HEK293 (cell line): ENCODE measurements around the gene SMAD7.

ENCODE experiments used
- KLF1 ChIP-seq: fragments of 450-650 bp; formaldehyde crosslinking; IDR thresholded peaks from 2 replicates; pipeline ENCODE4 v1.5.1; 2016; ENCODE audit warnings: missing biosample characterization, missing genetic modification characterization
- KLF7 ChIP-seq: fragments of 450-650 bp; formaldehyde crosslinking; IDR thresholded peaks from 2 replicates; pipeline ENCODE4 v1.5.1; 2016; ENCODE audit warnings: missing biosample characterization, missing genetic modification characterization, borderline replicate concordance
- KLF8 ChIP-seq: fragments of 450-650 bp; formaldehyde crosslinking; IDR thresholded peaks from 2 replicates; pipeline ENCODE4 v1.5.1; 2016; ENCODE audit warnings: missing biosample characterization, missing genetic modification characterization
- SP3 ChIP-seq: fragments of 450-650 bp; formaldehyde crosslinking; IDR thresholded peaks from 2 replicates; pipeline ENCODE4 v1.5.1; 2016; ENCODE audit warnings: missing biosample characterization, missing genetic modification characterization
- SP7 ChIP-seq: fragments of 450-650 bp; formaldehyde crosslinking; IDR thresholded peaks from 2 replicates; pipeline ENCODE4 v1.5.1; 2016; ENCODE audit warnings: missing biosample characterization, missing genetic modification characterization
- TRIM28 ChIP-seq: IDR thresholded peaks from 2 replicates; pipeline ENCODE4 v1.6.1; 2011; ENCODE audit warnings: low read length, control low read depth, borderline replicate concordance
- YY1 ChIP-seq: fragments of 450-650 bp; formaldehyde crosslinking; IDR thresholded peaks from 2 replicates; pipeline ENCODE4 v1.5.1; 2018; ENCODE audit warnings: missing biosample characterization, missing genetic modification characterization
- YY2 ChIP-seq: fragments of 450-650 bp; formaldehyde crosslinking; IDR thresholded peaks from 2 replicates; pipeline ENCODE4 v1.5.1; 2016; ENCODE audit warnings: missing biosample characterization, missing genetic modification characterization
- ZBTB21 ChIP-seq: fragments of 450-650 bp; formaldehyde crosslinking; IDR thresholded peaks from 2 replicates; pipeline ENCODE4 v1.5.1; 2017; ENCODE audit warnings: missing biosample characterization, missing genetic modification characterization
- ZEB2 ChIP-seq: fragments of 450-650 bp; formaldehyde crosslinking; IDR thresholded peaks from 2 replicates; pipeline ENCODE4 v1.5.1; 2016; ENCODE audit warnings: missing biosample characterization, missing genetic modification characterization
- ZNF121 ChIP-seq: fragments of 450-650 bp; formaldehyde crosslinking; IDR thresholded peaks from 2 replicates; pipeline ENCODE4 v1.5.1; 2016; ENCODE audit warnings: missing biosample characterization, missing genetic modification characterization
- ZNF335 ChIP-seq: fragments of 450-650 bp; formaldehyde crosslinking; conservative IDR thresholded peaks from 2 replicates; pipeline ENCODE4 v1.5.1; 2016; ENCODE audit warnings: missing biosample characterization, missing genetic modification characterization
- ZNF530 ChIP-seq: fragments of 450-650 bp; formaldehyde crosslinking; IDR thresholded peaks from 2 replicates; pipeline ENCODE4 v1.5.1; 2016; ENCODE audit warnings: low read depth, missing biosample characterization, missing genetic modification characterization
- ZNF670 ChIP-seq: fragments of 450-650 bp; formaldehyde crosslinking; IDR thresholded peaks from 2 replicates; pipeline ENCODE4 v1.5.1; 2016; ENCODE audit warnings: missing biosample characterization, missing genetic modification characterization, low read depth
- ZXDB ChIP-seq: fragments of 450-650 bp; formaldehyde crosslinking; IDR thresholded peaks from 2 replicates; pipeline ENCODE4 v1.5.1; 2016; ENCODE audit warnings: missing biosample characterization, missing genetic modification characterization
- TF ChIP-seq, protein P1 (sequence below): fragments of 450-650 bp; formaldehyde crosslinking; IDR thresholded peaks from 2 replicates; pipeline ENCODE4 v1.5.1; 2016; ENCODE audit warnings: missing biosample characterization, missing genetic modification characterization
- TF ChIP-seq, protein P2 (sequence below): fragments of 450-650 bp; formaldehyde crosslinking; optimal IDR thresholded peaks from 2 replicates; pipeline ENCODE3; 2016; ENCODE audit warnings: missing biosample characterization, mild to moderate bottlenecking, missing genetic modification characterization
- TF ChIP-seq, protein P3 (sequence below): fragments of 450-650 bp; formaldehyde crosslinking; conservative IDR thresholded peaks from 2 replicates; pipeline ENCODE4 v1.5.1; 2016; ENCODE audit warnings: low read depth, missing biosample characterization, missing genetic modification characterization
- TF ChIP-seq, protein P4 (sequence below): fragments of 450-650 bp; formaldehyde crosslinking; IDR thresholded peaks from 2 replicates; pipeline ENCODE4 v1.5.1; 2016; ENCODE audit warnings: missing biosample characterization, missing genetic modification characterization, borderline replicate concordance
- TF ChIP-seq, protein P5 (sequence below): fragments of 450-650 bp; formaldehyde crosslinking; conservative IDR thresholded peaks from 2 replicates; pipeline ENCODE4 v1.5.1; 2016; ENCODE audit warnings: low read depth, missing biosample characterization, missing genetic modification characterization
- TF ChIP-seq, protein P6 (sequence below): fragments of 450-650 bp; formaldehyde crosslinking; IDR thresholded peaks from 2 replicates; pipeline ENCODE4 v1.5.1; 2017; ENCODE audit warnings: missing biosample characterization, mild to moderate bottlenecking, missing genetic modification characterization, moderate library complexity
- TF ChIP-seq, protein P7 (sequence below): fragments of 450-650 bp; formaldehyde crosslinking; IDR thresholded peaks from 2 replicates; pipeline ENCODE4 v1.5.1; 2016; ENCODE audit warnings: missing biosample characterization, missing genetic modification characterization

SMAD7 gene

DNA sequence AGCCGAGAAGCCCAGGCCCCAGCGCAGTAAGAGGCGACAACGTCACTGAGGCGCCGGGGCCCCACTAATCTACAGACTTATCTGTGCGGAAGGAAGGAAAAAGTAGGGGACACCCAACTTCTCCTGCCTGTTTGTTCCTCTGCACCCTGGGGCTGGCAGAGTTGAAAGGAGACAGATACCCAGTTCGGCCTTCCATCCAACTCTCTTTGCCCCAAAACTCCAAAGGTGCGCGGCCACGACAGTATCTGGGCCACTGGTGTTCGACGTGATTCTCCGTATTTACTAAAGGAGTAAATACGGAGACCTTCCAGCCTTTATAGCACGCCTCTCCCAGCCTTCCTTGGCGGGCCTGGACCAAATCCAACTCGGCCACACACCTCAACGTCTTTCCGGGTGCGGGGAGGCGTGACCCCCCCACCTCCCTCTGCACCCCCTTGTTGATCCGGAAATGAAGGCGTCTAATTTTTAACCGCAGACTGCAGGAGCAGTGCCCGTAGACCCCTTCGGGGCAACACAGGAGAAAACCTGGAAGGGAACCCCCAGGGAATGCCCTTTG lies 1.6 kb downstream of the SMAD7 start (continued):
- TF ChIP-seq SP7 (tag by site-specific recombination) (peak; percentile 55; the same call in 1 of the 2 replicates), KLF8 (tag by site-specific recombination) (peak; percentile 41; the same call in 1 of the 2 replicates), KLF7 (no peak), KLF1 (tag by site-specific recombination) (no peak), ZBTB21 (tag by site-specific recombination) (no peak), ZNF335 (tag by site-specific recombination) (peak; percentile 58), TRIM28 (no peak), ZNF670 (tag by site-specific recombination) (no peak), ZXDB (peak; percentile 58; the same call in 1 of the 2 replicates), ZNF530 (tag by site-specific recombination) (no peak), SP3 (tag by site-specific recombination) (no peak; the same call in 1 of the 2 replicates), ZEB2 (tag by site-specific recombination) (no peak), ZNF121 (no peak), YY2 (tag by site-specific recombination) (no peak), YY1 (tag by site-specific recombination) (no peak)
- TF ChIP-seq, protein P1, sequence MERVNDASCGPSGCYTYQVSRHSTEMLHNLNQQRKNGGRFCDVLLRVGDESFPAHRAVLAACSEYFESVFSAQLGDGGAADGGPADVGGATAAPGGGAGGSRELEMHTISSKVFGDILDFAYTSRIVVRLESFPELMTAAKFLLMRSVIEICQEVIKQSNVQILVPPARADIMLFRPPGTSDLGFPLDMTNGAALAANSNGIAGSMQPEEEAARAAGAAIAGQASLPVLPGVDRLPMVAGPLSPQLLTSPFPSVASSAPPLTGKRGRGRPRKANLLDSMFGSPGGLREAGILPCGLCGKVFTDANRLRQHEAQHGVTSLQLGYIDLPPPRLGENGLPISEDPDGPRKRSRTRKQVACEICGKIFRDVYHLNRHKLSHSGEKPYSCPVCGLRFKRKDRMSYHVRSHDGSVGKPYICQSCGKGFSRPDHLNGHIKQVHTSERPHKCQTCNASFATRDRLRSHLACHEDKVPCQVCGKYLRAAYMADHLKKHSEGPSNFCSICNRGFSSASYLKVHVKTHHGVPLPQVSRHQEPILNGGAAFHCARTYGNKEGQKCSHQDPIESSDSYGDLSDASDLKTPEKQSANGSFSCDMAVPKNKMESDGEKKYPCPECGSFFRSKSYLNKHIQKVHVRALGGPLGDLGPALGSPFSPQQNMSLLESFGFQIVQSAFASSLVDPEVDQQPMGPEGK (tag by site-specific recombination), result peak; percentile 91
- TF ChIP-seq, protein P2, sequence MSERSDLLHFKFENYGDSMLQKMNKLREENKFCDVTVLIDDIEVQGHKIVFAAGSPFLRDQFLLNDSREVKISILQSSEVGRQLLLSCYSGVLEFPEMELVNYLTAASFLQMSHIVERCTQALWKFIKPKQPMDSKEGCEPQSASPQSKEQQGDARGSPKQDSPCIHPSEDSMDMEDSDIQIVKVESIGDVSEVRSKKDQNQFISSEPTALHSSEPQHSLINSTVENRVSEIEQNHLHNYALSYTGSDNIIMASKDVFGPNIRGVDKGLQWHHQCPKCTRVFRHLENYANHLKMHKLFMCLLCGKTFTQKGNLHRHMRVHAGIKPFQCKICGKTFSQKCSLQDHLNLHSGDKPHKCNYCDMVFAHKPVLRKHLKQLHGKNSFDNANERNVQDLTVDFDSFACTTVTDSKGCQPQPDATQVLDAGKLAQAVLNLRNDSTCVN (tag by site-specific recombination), result peak; percentile 19
- TF ChIP-seq, protein P3, sequence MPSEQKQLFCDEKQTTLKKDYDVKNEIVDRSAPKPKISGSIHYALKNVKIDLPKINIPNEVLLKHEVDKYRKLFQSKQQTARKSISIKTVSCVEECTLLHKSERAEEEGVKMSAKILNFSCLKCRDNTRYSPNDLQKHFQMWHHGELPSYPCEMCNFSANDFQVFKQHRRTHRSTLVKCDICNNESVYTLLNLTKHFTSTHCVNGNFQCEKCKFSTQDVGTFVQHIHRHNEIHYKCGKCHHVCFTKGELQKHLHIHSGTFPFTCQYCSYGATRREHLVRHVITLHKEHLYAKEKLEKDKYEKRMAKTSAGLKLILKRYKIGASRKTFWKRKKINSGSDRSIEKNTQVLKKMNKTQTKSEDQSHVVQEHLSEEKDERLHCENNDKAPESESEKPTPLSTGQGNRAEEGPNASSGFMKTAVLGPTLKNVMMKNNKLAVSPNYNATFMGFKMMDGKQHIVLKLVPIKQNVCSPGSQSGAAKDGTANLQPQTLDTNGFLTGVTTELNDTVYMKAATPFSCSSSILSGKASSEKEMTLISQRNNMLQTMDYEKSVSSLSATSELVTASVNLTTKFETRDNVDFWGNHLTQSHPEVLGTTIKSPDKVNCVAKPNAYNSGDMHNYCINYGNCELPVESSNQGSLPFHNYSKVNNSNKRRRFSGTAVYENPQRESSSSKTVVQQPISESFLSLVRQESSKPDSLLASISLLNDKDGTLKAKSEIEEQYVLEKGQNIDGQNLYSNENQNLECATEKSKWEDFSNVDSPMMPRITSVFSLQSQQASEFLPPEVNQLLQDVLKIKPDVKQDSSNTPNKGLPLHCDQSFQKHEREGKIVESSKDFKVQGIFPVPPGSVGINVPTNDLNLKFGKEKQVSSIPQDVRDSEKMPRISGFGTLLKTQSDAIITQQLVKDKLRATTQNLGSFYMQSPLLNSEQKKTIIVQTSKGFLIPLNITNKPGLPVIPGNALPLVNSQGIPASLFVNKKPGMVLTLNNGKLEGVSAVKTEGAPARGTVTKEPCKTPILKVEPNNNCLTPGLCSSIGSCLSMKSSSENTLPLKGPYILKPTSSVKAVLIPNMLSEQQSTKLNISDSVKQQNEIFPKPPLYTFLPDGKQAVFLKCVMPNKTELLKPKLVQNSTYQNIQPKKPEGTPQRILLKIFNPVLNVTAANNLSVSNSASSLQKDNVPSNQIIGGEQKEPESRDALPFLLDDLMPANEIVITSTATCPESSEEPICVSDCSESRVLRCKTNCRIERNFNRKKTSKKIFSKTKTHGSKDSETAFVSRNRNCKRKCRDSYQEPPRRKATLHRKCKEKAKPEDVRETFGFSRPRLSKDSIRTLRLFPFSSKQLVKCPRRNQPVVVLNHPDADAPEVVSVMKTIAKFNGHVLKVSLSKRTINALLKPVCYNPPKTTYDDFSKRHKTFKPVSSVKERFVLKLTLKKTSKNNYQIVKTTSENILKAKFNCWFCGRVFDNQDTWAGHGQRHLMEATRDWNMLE (tag by site-specific recombination), result no peak
- TF ChIP-seq, protein P4, sequence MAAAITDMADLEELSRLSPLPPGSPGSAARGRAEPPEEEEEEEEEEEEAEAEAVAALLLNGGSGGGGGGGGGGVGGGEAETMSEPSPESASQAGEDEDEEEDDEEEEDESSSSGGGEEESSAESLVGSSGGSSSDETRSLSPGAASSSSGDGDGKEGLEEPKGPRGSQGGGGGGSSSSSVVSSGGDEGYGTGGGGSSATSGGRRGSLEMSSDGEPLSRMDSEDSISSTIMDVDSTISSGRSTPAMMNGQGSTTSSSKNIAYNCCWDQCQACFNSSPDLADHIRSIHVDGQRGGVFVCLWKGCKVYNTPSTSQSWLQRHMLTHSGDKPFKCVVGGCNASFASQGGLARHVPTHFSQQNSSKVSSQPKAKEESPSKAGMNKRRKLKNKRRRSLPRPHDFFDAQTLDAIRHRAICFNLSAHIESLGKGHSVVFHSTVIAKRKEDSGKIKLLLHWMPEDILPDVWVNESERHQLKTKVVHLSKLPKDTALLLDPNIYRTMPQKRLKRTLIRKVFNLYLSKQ (tag by site-specific recombination), result no peak
- TF ChIP-seq, protein P5, sequence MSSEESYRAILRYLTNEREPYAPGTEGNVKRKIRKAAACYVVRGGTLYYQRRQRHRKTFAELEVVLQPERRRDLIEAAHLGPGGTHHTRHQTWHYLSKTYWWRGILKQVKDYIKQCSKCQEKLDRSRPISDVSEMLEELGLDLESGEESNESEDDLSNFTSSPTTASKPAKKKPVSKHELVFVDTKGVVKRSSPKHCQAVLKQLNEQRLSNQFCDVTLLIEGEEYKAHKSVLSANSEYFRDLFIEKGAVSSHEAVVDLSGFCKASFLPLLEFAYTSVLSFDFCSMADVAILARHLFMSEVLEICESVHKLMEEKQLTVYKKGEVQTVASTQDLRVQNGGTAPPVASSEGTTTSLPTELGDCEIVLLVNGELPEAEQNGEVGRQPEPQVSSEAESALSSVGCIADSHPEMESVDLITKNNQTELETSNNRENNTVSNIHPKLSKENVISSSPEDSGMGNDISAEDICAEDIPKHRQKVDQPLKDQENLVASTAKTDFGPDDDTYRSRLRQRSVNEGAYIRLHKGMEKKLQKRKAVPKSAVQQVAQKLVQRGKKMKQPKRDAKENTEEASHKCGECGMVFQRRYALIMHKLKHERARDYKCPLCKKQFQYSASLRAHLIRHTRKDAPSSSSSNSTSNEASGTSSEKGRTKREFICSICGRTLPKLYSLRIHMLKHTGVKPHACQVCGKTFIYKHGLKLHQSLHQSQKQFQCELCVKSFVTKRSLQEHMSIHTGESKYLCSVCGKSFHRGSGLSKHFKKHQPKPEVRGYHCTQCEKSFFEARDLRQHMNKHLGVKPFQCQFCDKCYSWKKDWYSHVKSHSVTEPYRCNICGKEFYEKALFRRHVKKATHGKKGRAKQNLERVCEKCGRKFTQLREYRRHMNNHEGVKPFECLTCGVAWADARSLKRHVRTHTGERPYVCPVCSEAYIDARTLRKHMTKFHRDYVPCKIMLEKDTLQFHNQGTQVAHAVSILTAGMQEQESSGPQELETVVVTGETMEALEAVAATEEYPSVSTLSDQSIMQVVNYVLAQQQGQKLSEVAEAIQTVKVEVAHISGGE, result peak; percentile 48; the same call in 1 of the 2 replicates
- TF ChIP-seq, protein P6, sequence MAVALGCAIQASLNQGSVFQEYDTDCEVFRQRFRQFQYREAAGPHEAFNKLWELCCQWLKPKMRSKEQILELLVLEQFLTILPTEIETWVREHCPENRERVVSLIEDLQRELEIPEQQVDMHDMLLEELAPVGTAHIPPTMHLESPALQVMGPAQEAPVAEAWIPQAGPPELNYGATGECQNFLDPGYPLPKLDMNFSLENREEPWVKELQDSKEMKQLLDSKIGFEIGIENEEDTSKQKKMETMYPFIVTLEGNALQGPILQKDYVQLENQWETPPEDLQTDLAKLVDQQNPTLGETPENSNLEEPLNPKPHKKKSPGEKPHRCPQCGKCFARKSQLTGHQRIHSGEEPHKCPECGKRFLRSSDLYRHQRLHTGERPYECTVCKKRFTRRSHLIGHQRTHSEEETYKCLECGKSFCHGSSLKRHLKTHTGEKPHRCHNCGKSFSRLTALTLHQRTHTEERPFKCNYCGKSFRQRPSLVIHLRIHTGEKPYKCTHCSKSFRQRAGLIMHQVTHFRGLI (tag by site-specific recombination), result no peak
- TF ChIP-seq, protein P7, sequence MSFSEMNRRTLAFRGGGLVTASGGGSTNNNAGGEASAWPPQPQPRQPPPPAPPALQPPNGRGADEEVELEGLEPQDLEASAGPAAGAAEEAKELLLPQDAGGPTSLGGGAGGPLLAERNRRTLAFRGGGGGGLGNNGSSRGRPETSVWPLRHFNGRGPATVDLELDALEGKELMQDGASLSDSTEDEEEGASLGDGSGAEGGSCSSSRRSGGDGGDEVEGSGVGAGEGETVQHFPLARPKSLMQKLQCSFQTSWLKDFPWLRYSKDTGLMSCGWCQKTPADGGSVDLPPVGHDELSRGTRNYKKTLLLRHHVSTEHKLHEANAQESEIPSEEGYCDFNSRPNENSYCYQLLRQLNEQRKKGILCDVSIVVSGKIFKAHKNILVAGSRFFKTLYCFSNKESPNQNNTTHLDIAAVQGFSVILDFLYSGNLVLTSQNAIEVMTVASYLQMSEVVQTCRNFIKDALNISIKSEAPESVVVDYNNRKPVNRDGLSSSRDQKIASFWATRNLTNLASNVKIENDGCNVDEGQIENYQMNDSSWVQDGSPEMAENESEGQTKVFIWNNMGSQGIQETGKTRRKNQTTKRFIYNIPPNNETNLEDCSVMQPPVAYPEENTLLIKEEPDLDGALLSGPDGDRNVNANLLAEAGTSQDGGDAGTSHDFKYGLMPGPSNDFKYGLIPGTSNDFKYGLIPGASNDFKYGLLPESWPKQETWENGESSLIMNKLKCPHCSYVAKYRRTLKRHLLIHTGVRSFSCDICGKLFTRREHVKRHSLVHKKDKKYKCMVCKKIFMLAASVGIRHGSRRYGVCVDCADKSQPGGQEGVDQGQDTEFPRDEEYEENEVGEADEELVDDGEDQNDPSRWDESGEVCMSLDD (tag by site-specific recombination), result peak; percentile 98
